WTC11 (cell line): Measurements from ENCODE around the gene HHAT.

ENCODE experiments used
- ATF1 ChIP-seq: sonication (generic); formaldehyde crosslinking; IDR thresholded peaks from 2 replicates; pipeline ENCODE4 v1.8.1; 2023; ENCODE audit warnings: mild to moderate bottlenecking, moderate library complexity, missing genetic modification reagents
- CREB1 ChIP-seq: sonication (generic); formaldehyde crosslinking; IDR thresholded peaks from 2 replicates; pipeline ENCODE4 v1.8.0; 2023; ENCODE audit warnings: mild to moderate bottlenecking, missing genetic modification reagents
- CTCF ChIP-seq: fragments of 200-600 bp; IDR thresholded peaks from 2 replicates; pipeline ENCODE4 v1.8.0; 2022; ENCODE audit warnings: antibody characterized with exemption
- E2F1 ChIP-seq: sonication (generic); formaldehyde crosslinking; IDR thresholded peaks from 2 replicates; pipeline ENCODE4 v1.8.0; 2022; ENCODE audit warnings: mild to moderate bottlenecking, missing genetic modification reagents
- ELF4 ChIP-seq: sonication (generic); formaldehyde crosslinking; IDR thresholded peaks from 2 replicates; pipeline ENCODE4 v1.8.1; 2022; ENCODE audit warnings: low read depth, mild to moderate bottlenecking, moderate library complexity, missing genetic modification reagents
- MAX ChIP-seq: sonication (generic); formaldehyde crosslinking; IDR thresholded peaks from 2 replicates; pipeline ENCODE4 v1.8.0; 2022; ENCODE audit warnings: mild to moderate bottlenecking, missing genetic modification reagents
- NR3C1 ChIP-seq: sonication (generic); formaldehyde crosslinking; conservative IDR thresholded peaks from 2 replicates; pipeline ENCODE4 v1.8.1; 2023; ENCODE audit warnings: low read depth, mild to moderate bottlenecking, missing genetic modification reagents
- SMAD3 ChIP-seq: sonication (generic); formaldehyde crosslinking; IDR thresholded peaks from 2 replicates; pipeline ENCODE4 v1.8.0; 2022; ENCODE audit warnings: missing genetic modification reagents, mild to moderate bottlenecking, borderline replicate concordance
- SP1 ChIP-seq: sonication (generic); formaldehyde crosslinking; conservative IDR thresholded peaks from 2 replicates; pipeline ENCODE4 v1.8.1; 2022; ENCODE audit warnings: missing genetic modification reagents
- ZMAT4 ChIP-seq: fragments of 250-450 bp; sonication (Bioruptor Pico); IDR thresholded peaks from 2 replicates; pipeline ENCODE4 v1.9.0; 2021; ENCODE audit warnings: mild to moderate bottlenecking
- ZNF138 ChIP-seq: sonication (generic); formaldehyde crosslinking; conservative IDR thresholded peaks from 2 replicates; pipeline ENCODE4 v1.8.1; 2022; ENCODE audit warnings: mild to moderate bottlenecking, moderate library complexity, missing genetic modification reagents

- no peak for TF ChIP-seq CTCF
- no peak for TF ChIP-seq SMAD3 (CRISPR knock-in tag)
- no peak for TF ChIP-seq SP1
- no peak for TF ChIP-seq E2F1
- TF ChIP-seq ELF4 (CRISPR knock-in tag): no peak
- TF ChIP-seq ZNF138 (CRISPR knock-in tag): no peak
- TF ChIP-seq NR3C1: no peak
- TF ChIP-seq MAX: no peak
- TF ChIP-seq CREB1 (CRISPR knock-in tag): no peak
- no peak for TF ChIP-seq ATF1 (CRISPR knock-in tag)
- no peak for TF ChIP-seq ZMAT4 (CRISPR knock-in tag)
Observed at GRCh38 chr1:210706246-210706645, 377.5 kb downstream of the HHAT start.
